HEK293T (cell line): ENCODE data around the gene CNTNAP1.

Experiments
- ARNT ChIP-seq: fragments of 450-650 bp; IDR thresholded peaks from 2 replicates; pipeline ENCODE4 v1.6.1; 2017; ENCODE audit warnings: mild to moderate bottlenecking
- BHLHE40 ChIP-seq: fragments of 450-650 bp; IDR thresholded peaks from 2 replicates; pipeline ENCODE4 v1.6.1; 2016; ENCODE audit warnings: mild to moderate bottlenecking, moderate library complexity, borderline replicate concordance
- CTBP1 ChIP-seq: fragments of 450-650 bp; IDR thresholded peaks from 2 replicates; pipeline ENCODE4 v1.6.1; 2016; ENCODE audit warnings: borderline replicate concordance
- FOXK2 ChIP-seq: fragments of 450-650 bp; IDR thresholded peaks from 2 replicates; pipeline ENCODE4 v1.6.1; 2016; ENCODE audit warnings: mild to moderate bottlenecking
- FOXM1 ChIP-seq: fragments of 450-650 bp; IDR thresholded peaks from 2 replicates; pipeline ENCODE4 v1.6.1; 2017; ENCODE audit warnings: mild to moderate bottlenecking, borderline replicate concordance
- L3MBTL2 ChIP-seq: fragments of 450-650 bp; conservative IDR thresholded peaks from 2 replicates; pipeline ENCODE4 v1.6.1; 2016; ENCODE audit warnings: mild to moderate bottlenecking
- LEF1 ChIP-seq: fragments of 450-650 bp; IDR thresholded peaks from 2 replicates; pipeline ENCODE4 v1.6.1; 2017; ENCODE audit warnings: mild to moderate bottlenecking, borderline replicate concordance
- PKNOX1 ChIP-seq: fragments of 450-650 bp; IDR thresholded peaks from 2 replicates; pipeline ENCODE4 v1.6.1; 2016
- SP1 ChIP-seq: fragments of 450-650 bp; IDR thresholded peaks from 2 replicates; pipeline ENCODE4 v1.6.1; 2017
- SUZ12 ChIP-seq: fragments of 450-650 bp; IDR thresholded peaks from 2 replicates; pipeline ENCODE4 v1.6.1; 2016; ENCODE audit warnings: mild to moderate bottlenecking
- TARDBP ChIP-seq: fragments of 450-650 bp; IDR thresholded peaks from 2 replicates; pipeline ENCODE4 v1.6.1; 2016
- ZNF384 ChIP-seq: fragments of 450-650 bp; IDR thresholded peaks from 2 replicates; pipeline ENCODE4 v1.6.1; 2016

- TF ChIP-seq SP1 (no peak), FOXK2 (no peak), SUZ12 (no peak), ARNT (no peak), PKNOX1 (no peak), CTBP1 (no peak), L3MBTL2 (no peak), ZNF384 (no peak), LEF1 (no peak), TARDBP (no peak), BHLHE40 (no peak), FOXM1 (no peak)
Measured at GRCh38 chr17:42672038-42672437, 10.3 kb upstream of the CNTNAP1 start.
